ENCODE measurements around the gene SNX11.

- TF ChIP-seq POLR2AphosphoS5 (IDR thresholded peaks at IDR 0.05; ENCODE audit: low read depth, low read length): no peak
- TF ChIP-seq POLR2A (IDR thresholded peaks at IDR 0.05; ENCODE audit: low read depth, low read length): no peak
- TF ChIP-seq TAF1 (IDR thresholded peaks at IDR 0.05; ENCODE audit: borderline replicate concordance, low read depth, low read length): no peak
Measured at GRCh38 chr17:48160177-48161081, 52.9 kb downstream of the SNX11 start.
